Pulmonary artery endothelial cell (primary cell): ENCODE results near the gene SMIM45.

Experiments
- DNase-seq: peaks from one replicate; pipeline ENCODE4 v3.0.0-alpha.2; 2011; ENCODE audit warnings: low read depth, low spot score

The SMIM45 gene

GRCh38 chr22:41951898-41952474, at the start of gene SMIM45:
TSS of gene SMIM45 (plus strand) at chr22:41952150.
- no peak for DNase-seq

- DNase-seq, result no peak
Measured at GRCh38 chr22:41902932-41903421, 49.0 kb upstream of the SMIM45 start.

- DNase-seq, result no peak
Measured at GRCh38 chr22:41904450-41905410, 47.2 kb upstream of the SMIM45 start.

- no peak for DNase-seq
Measured at GRCh38 chr22:41905411-41906202, 46.3 kb upstream of the SMIM45 start.

GRCh38 chr22:41906822-41907221, 45.1 kb upstream of the SMIM45 start:
- DNase-seq, result no peak

GRCh38 chr22:41907436-41908401, 44.2 kb upstream of the SMIM45 start:
- DNase-seq, result no peak

- no peak for DNase-seq
Measured at GRCh38 chr22:41908411-41909309, 43.3 kb upstream of the SMIM45 start.

- DNase-seq, result no peak
Measured at GRCh38 chr22:41909310-41910049, 42.5 kb upstream of the SMIM45 start.

GRCh38 chr22:41910050-41911000, 41.6 kb upstream of the SMIM45 start:
- no peak for DNase-seq

GRCh38 chr22:41911001-41911611, 40.8 kb upstream of the SMIM45 start:
- no peak for DNase-seq

- no peak for DNase-seq
Measured at GRCh38 chr22:41912338-41913039, 39.5 kb upstream of the SMIM45 start.

GRCh38 chr22:41913040-41913719, 38.8 kb upstream of the SMIM45 start:
- no peak for DNase-seq

- DNase-seq, result no peak
Measured at GRCh38 chr22:41913842-41914534, 38.0 kb upstream of the SMIM45 start.

GRCh38 chr22:41914611-41915034, 37.3 kb upstream of the SMIM45 start:
- DNase-seq, result no peak

GRCh38 chr22:41915035-41915785, 36.7 kb upstream of the SMIM45 start, which contains the start of gene SHISA8:
TSS of gene SHISA8 (minus strand) at chr22:41915074. CDS start at chr22:41914667, 407 bp downstream.
- no peak for DNase-seq
